Measurements from ENCODE around the gene HDLBP. TPM values are rescaled to one million over a fixed set of nuclear protein-coding genes. Genes with fewer than 3 reads are reported as not detected.

Gene HDLBP
- total and polyA plus RNA-seq, 10 of the 15 experiments (the other 5 are each of a cell fraction or from before 2014, with no cell fraction given): 19.5 to 383 (median 249) TPM

DNA sequence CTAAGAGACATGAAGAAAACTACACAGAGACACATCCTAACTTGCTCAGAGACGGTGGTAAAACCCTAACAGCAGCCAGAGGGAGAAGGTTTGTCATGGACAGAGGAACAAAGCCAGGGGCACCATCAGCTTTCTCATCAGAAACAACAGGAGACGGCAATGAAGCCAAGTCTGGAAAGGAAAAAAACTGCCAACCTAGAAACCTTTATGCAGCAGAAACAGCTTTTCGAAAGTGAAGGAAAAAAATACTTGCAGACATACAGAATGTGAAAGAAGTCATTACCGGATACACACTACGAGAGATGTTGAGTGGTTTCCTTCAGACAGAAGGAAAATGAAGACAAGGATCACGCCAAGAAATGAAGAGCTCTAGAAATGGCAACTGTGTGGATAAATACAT is 71.1 kb downstream of the HDLBP start:
- no peaks in the 10 kb centered on the region for H3K4me1 ChIP-seq (ENCODE audit: control insufficient read depth, insufficient read depth, low read length)
- in situ Hi-C loops (cut with MboI): no loop called here
- H3K27me3 ChIP-seq (replicated peaks in 1 of 2; ENCODE audit: control insufficient read depth in 2 of 2, insufficient read depth in 2 of 2, low read length in 1 of 2): no peaks in the 10 kb centered on the region
- no peak for ATAC-seq
- H3K36me3 ChIP-seq (ENCODE audit: control insufficient read depth in 2 of 2, insufficient read depth in 2 of 2, low read length in 1 of 2): peaks cover 49 to 50% of the 10 kb centered on the region in 2 experiments
- no peak overlapping the region for H3K4me2 ChIP-seq (ENCODE audit: control insufficient read depth, insufficient read depth)
- ChIA-PET SMC1A (ENCODE audit: uncharacterized antibody, unreplicated experiment) (interaction anchor here (1.1 to 1.8 kb wide), 2 partner anchors 124 to 166 kb away, joined by 3 to 5 read pairs; no protein-coding TSS in a partner anchor), RAD21 (ENCODE audit: unreplicated experiment) (no interaction called here), POLR2A (interaction anchor here (0.6 kb wide), 1 partner anchor 48 kb away, joined by 7 read pairs; no protein-coding TSS in a partner anchor), CTCF (interaction anchor here (1.0 to 1.7 kb wide), 2 partner anchors 12 to 166 kb away, joined by 3 to 4 read pairs; no protein-coding TSS in a partner anchor)
- intact Hi-C loops (cut with micrococcal nuclease; ENCODE audit: unreplicated experiment): no loop called here
- H2AFZ ChIP-seq (ENCODE audit: control insufficient read depth, low read depth, low read length): no peak overlapping the region
- no peaks in the 10 kb centered on the region for H3K79me2 ChIP-seq (ENCODE audit: control insufficient read depth, insufficient read depth, low read length)
- TF ChIP-seq RUNX3 (IDR thresholded peaks at IDR 0.05; ENCODE audit: low read length) (no peak), MYC (IDR thresholded peaks at IDR 0.05; ENCODE audit: insufficient read depth, insufficient read length, insufficient replicate concordance, low read length, severe bottlenecking) (no peak), EZH2 (IDR thresholded peaks at IDR 0.05; ENCODE audit: borderline replicate concordance, control insufficient read depth, low read depth, low read length) (no peak), RBBP5 (conservative IDR thresholded peaks at IDR 0.05) (no peak), IKZF2 (IDR thresholded peaks at IDR 0.05) (no peak), ZNF274 (IDR thresholded peaks at IDR 0.05; ENCODE audit: insufficient read depth, insufficient read length) (no peak), GATAD2B (conservative IDR thresholded peaks at IDR 0.05; ENCODE audit: low read depth) (no peak), SREBF2 (IDR thresholded peaks at IDR 0.05; ENCODE audit: low read length) (no peak), KDM1A (IDR thresholded peaks at IDR 0.05; ENCODE audit: borderline replicate concordance) (no peak), SREBF1 (IDR thresholded peaks at IDR 0.05; ENCODE audit: low read length) (no peak), RAD21 (IDR thresholded peaks at IDR 0.05; ENCODE audit: insufficient read depth, low read depth, low read length) (no peak), SMAD5 (IDR thresholded peaks at IDR 0.05; ENCODE audit: low read depth) (no peak), CBX3 (IDR thresholded peaks at IDR 0.05; ENCODE audit: borderline replicate concordance, low read depth) (no peak), PAX8 (IDR thresholded peaks at IDR 0.05) (no peak), SP1 (IDR thresholded peaks at IDR 0.05; ENCODE audit: low read depth, low read length) (no peak)
- TF ChIP-seq, protein P1, sequence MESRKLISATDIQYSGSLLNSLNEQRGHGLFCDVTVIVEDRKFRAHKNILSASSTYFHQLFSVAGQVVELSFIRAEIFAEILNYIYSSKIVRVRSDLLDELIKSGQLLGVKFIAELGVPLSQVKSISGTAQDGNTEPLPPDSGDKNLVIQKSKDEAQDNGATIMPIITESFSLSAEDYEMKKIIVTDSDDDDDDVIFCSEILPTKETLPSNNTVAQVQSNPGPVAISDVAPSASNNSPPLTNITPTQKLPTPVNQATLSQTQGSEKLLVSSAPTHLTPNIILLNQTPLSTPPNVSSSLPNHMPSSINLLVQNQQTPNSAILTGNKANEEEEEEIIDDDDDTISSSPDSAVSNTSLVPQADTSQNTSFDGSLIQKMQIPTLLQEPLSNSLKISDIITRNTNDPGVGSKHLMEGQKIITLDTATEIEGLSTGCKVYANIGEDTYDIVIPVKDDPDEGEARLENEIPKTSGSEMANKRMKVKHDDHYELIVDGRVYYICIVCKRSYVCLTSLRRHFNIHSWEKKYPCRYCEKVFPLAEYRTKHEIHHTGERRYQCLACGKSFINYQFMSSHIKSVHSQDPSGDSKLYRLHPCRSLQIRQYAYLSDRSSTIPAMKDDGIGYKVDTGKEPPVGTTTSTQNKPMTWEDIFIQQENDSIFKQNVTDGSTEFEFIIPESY (IDR thresholded peaks at IDR 0.05): no peak
- TF ChIP-seq, protein P2, sequence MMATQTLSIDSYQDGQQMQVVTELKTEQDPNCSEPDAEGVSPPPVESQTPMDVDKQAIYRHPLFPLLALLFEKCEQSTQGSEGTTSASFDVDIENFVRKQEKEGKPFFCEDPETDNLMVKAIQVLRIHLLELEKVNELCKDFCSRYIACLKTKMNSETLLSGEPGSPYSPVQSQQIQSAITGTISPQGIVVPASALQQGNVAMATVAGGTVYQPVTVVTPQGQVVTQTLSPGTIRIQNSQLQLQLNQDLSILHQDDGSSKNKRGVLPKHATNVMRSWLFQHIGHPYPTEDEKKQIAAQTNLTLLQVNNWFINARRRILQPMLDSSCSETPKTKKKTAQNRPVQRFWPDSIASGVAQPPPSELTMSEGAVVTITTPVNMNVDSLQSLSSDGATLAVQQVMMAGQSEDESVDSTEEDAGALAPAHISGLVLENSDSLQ (IDR thresholded peaks at IDR 0.05): no peak
- TF ChIP-seq, protein P3, sequence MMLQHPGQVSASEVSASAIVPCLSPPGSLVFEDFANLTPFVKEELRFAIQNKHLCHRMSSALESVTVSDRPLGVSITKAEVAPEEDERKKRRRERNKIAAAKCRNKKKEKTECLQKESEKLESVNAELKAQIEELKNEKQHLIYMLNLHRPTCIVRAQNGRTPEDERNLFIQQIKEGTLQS (IDR thresholded peaks at IDR 0.05; ENCODE audit: borderline replicate concordance, extremely low read depth, low read depth, low read length): no peak
- FAIRE-seq: no peak
- H4K20me1 ChIP-seq (ENCODE audit: control insufficient read depth, insufficient read depth): peaks cover 4% of the 10 kb centered on the region; the same call in 1 of the 2 replicates
- no peaks in the 10 kb centered on the region for H3K9me3 ChIP-seq (replicated peaks; ENCODE audit: control insufficient read depth, insufficient read depth, low read length)
- 98% methylated on average over 6 of the region's 6 CpGs for WGBS (ENCODE audit: insufficient coverage, insufficient replicate concordance, low lambda C conversion rate, missing lambda C conversion rate)
- no peak overlapping the region for H3K4me3 ChIP-seq
- H3K27ac ChIP-seq (ENCODE audit: control insufficient read depth, insufficient read depth): no peak overlapping the region
- H3K9ac ChIP-seq (ENCODE audit: control insufficient read depth, insufficient read depth, low read length): no peak overlapping the region
- BruUV-seq (replicated peaks): no TSS peak
- DNase-seq (ENCODE audit: low read depth, low spot score): no peak

Measured in GM12878 (cell line).